HEK293 (cell line): ENCODE results near the gene SYTL2.
A peak's percentile ranks its signal among the peaks of the same experiment; 100 is the strongest.
"Not testable (repeated sequence)": the region's sequence is repeated elsewhere in the genome, so short reads cannot be mapped to it uniquely, and the experiment has no call there.

Source experiments
- CTCF ChIA-PET: fragments of 350-600 bp; formaldehyde crosslinking; extraction: SDS; loops from one replicate; lab custom pipeline; 2021; ENCODE audit warnings: antibody characterized with exemption; lab: Yijun Ruan, JAX
- POLR2A ChIA-PET: fragments of 300-600 bp; formaldehyde crosslinking; extraction: SDS; loops from one replicate; lab custom pipeline; 2020; ENCODE audit warnings: antibody characterized with exemption, inconsistent platforms; lab: Yijun Ruan, JAX
- H3K27ac ChIP-seq: fragments of 200-500 bp; sonication (Bioruptor generic); 2 replicates; pipeline ENCODE4 v1.5.1; 2014; ENCODE audit warnings: low read depth, low read length, control low read depth, inconsistent platforms; ENCODE audit errors: extremely low read depth
- H3K36me3 ChIP-seq, 2 experiments: fragments of 200-500 bp in 1 of 2; sonication (Bioruptor generic) in 1 of 2; 1 replicate in 1 of 2; 2 replicates in 1 of 2; pipeline ENCODE4 v1.5.1; 2014 to 2017; ENCODE audit warnings: inconsistent platforms in 2 of 2, low read length in 2 of 2; ENCODE audit not compliant: control insufficient read depth in 2 of 2, insufficient read depth in 1 of 2
- H3K4me1 ChIP-seq: fragments of 200-500 bp; sonication (Bioruptor generic); 2 replicates; pipeline ENCODE4 v1.5.1; 2014; ENCODE audit warnings: mild to moderate bottlenecking, low read length, inconsistent platforms; ENCODE audit not compliant: control insufficient read depth, insufficient read depth
- H3K4me3 ChIP-seq: 2 replicates; pipeline ENCODE4 v1.5.1; 2011; ENCODE audit warnings: low read depth, mild to moderate bottlenecking, control low read depth, low read length, moderate library complexity
- H3K9me3 ChIP-seq: fragments of 200-500 bp; sonication (Bioruptor generic); 2 replicates; pipeline ENCODE4 v1.5.1; 2014; ENCODE audit warnings: low read depth, low read length, inconsistent platforms; ENCODE audit not compliant: control insufficient read depth, insufficient read depth
- GLI4 ChIP-seq: fragments of 450-650 bp; formaldehyde crosslinking; IDR thresholded peaks from 2 replicates; pipeline ENCODE4 v1.5.1; 2016; ENCODE audit warnings: missing biosample characterization, missing genetic modification characterization
- HOXD13 ChIP-seq: sonication (generic); formaldehyde crosslinking; IDR thresholded peaks from 2 replicates; pipeline ENCODE4 v1.8.0; 2022; ENCODE audit warnings: missing genetic modification reagents, borderline replicate concordance
- SP2 ChIP-seq: fragments of 450-650 bp; formaldehyde crosslinking; IDR thresholded peaks from 2 replicates; pipeline ENCODE4 v1.5.1; 2016; ENCODE audit warnings: missing biosample characterization, missing genetic modification characterization
- TCF7L2 ChIP-seq: IDR thresholded peaks from 2 replicates; pipeline ENCODE4 v1.6.1; 2011; ENCODE audit warnings: low read depth, mild to moderate bottlenecking, inconsistent platforms, low read length, moderate library complexity, borderline replicate concordance
- ZBTB48 ChIP-seq: fragments of 450-650 bp; formaldehyde crosslinking; IDR thresholded peaks from 2 replicates; pipeline ENCODE4 v1.5.1; 2016; ENCODE audit warnings: missing biosample characterization, missing genetic modification characterization
- ZFP37 ChIP-seq: fragments of 450-650 bp; formaldehyde crosslinking; IDR thresholded peaks from 2 replicates; pipeline ENCODE4 v1.5.1; 2016; ENCODE audit warnings: missing biosample characterization, missing genetic modification characterization
- ZFP41 ChIP-seq: fragments of 450-650 bp; formaldehyde crosslinking; IDR thresholded peaks from 2 replicates; pipeline ENCODE4 v1.5.1; 2016; ENCODE audit warnings: missing biosample characterization, missing genetic modification characterization, borderline replicate concordance
- ZNF112 ChIP-seq: fragments of 450-650 bp; formaldehyde crosslinking; IDR thresholded peaks from 2 replicates; pipeline ENCODE4 v1.5.0; 2017; ENCODE audit warnings: missing biosample characterization, missing genetic modification characterization
- ZNF114 ChIP-seq: fragments of 450-650 bp; formaldehyde crosslinking; IDR thresholded peaks from 2 replicates; pipeline ENCODE4 v1.5.0; 2017; ENCODE audit warnings: missing biosample characterization, missing genetic modification characterization
- ZNF157 ChIP-seq: fragments of 450-650 bp; formaldehyde crosslinking; IDR thresholded peaks from 2 replicates; pipeline ENCODE4 v1.5.1; 2016; ENCODE audit warnings: missing biosample characterization, missing genetic modification characterization
- ZNF174 ChIP-seq: fragments of 450-650 bp; formaldehyde crosslinking; IDR thresholded peaks from 2 replicates; pipeline ENCODE4 v1.5.0; 2017; ENCODE audit warnings: missing biosample characterization, mild to moderate bottlenecking, missing genetic modification characterization
- ZNF221 ChIP-seq: fragments of 450-650 bp; formaldehyde crosslinking; IDR thresholded peaks from 2 replicates; pipeline ENCODE4 v1.5.1; 2017; ENCODE audit warnings: missing biosample characterization, missing genetic modification characterization, borderline replicate concordance
- ZNF23 ChIP-seq: fragments of 450-650 bp; formaldehyde crosslinking; IDR thresholded peaks from 2 replicates; pipeline ENCODE4 v1.5.1; 2016; ENCODE audit warnings: missing biosample characterization, missing genetic modification characterization, borderline replicate concordance
- ZNF24 ChIP-seq: fragments of 450-650 bp; formaldehyde crosslinking; IDR thresholded peaks from 2 replicates; pipeline ENCODE4 v1.5.1; 2016; ENCODE audit warnings: missing biosample characterization, missing genetic modification characterization
- ZNF274 ChIP-seq, 2 experiments: fragments of 200-500 bp in 1 of 2; fragments of 450-650 bp in 1 of 2; sonication (Bioruptor generic) in 1 of 2; formaldehyde crosslinking in 1 of 2; IDR thresholded peaks; 2 replicates each; pipeline versions ENCODE4 v1.5.1 to v1.6.1; 2014 to 2016; ENCODE audit warnings: borderline replicate concordance in 1 of 2, inconsistent platforms in 1 of 2, low read length in 1 of 2, missing biosample characterization in 1 of 2, missing genetic modification characterization in 1 of 2
- ZNF280D ChIP-seq: fragments of 450-650 bp; formaldehyde crosslinking; IDR thresholded peaks from 2 replicates; pipeline ENCODE4 v1.5.1; 2016; ENCODE audit warnings: missing biosample characterization, missing genetic modification characterization
- ZNF324 ChIP-seq: fragments of 450-650 bp; formaldehyde crosslinking; IDR thresholded peaks from 2 replicates; pipeline ENCODE4 v1.5.1; 2016; ENCODE audit warnings: missing biosample characterization, missing genetic modification characterization
- ZNF433 ChIP-seq: fragments of 450-650 bp; formaldehyde crosslinking; IDR thresholded peaks from 2 replicates; pipeline ENCODE4 v1.5.1; 2016; ENCODE audit warnings: missing biosample characterization, missing genetic modification characterization, low read depth
- ZNF501 ChIP-seq: fragments of 450-650 bp; formaldehyde crosslinking; IDR thresholded peaks from 2 replicates; pipeline ENCODE4 v1.5.1; 2016; ENCODE audit warnings: missing biosample characterization, missing genetic modification characterization
- ZNF548 ChIP-seq: fragments of 450-650 bp; formaldehyde crosslinking; IDR thresholded peaks from 2 replicates; pipeline ENCODE4 v1.5.1; 2016; ENCODE audit warnings: missing biosample characterization, missing genetic modification characterization
- ZNF561 ChIP-seq: fragments of 450-650 bp; IDR thresholded peaks from 2 replicates; pipeline ENCODE4 v1.5.1; 2018; ENCODE audit warnings: missing biosample characterization, missing genetic modification characterization, borderline replicate concordance
- ZNF629 ChIP-seq: fragments of 450-650 bp; formaldehyde crosslinking; IDR thresholded peaks from 2 replicates; pipeline ENCODE4 v1.5.1; 2017; ENCODE audit warnings: missing biosample characterization, missing genetic modification characterization
- ZNF747 ChIP-seq: fragments of 450-650 bp; formaldehyde crosslinking; IDR thresholded peaks from 2 replicates; pipeline ENCODE4 v1.5.1; 2016; ENCODE audit warnings: missing biosample characterization, missing genetic modification characterization
- ZSCAN16 ChIP-seq: fragments of 450-650 bp; formaldehyde crosslinking; IDR thresholded peaks from 2 replicates; pipeline ENCODE4 v1.5.1; 2016; ENCODE audit warnings: missing biosample characterization, missing genetic modification characterization
- TF ChIP-seq, protein P1 (sequence below): fragments of 450-650 bp; formaldehyde crosslinking; IDR thresholded peaks from 2 replicates; pipeline ENCODE4 v1.5.1; 2016; ENCODE audit warnings: missing biosample characterization, missing genetic modification characterization
- TF ChIP-seq, protein P2 (sequence below): fragments of 450-650 bp; formaldehyde crosslinking; IDR thresholded peaks from 2 replicates; pipeline ENCODE4 v1.5.1; 2017; ENCODE audit warnings: missing biosample characterization, missing genetic modification characterization

The SYTL2 gene

DNA sequence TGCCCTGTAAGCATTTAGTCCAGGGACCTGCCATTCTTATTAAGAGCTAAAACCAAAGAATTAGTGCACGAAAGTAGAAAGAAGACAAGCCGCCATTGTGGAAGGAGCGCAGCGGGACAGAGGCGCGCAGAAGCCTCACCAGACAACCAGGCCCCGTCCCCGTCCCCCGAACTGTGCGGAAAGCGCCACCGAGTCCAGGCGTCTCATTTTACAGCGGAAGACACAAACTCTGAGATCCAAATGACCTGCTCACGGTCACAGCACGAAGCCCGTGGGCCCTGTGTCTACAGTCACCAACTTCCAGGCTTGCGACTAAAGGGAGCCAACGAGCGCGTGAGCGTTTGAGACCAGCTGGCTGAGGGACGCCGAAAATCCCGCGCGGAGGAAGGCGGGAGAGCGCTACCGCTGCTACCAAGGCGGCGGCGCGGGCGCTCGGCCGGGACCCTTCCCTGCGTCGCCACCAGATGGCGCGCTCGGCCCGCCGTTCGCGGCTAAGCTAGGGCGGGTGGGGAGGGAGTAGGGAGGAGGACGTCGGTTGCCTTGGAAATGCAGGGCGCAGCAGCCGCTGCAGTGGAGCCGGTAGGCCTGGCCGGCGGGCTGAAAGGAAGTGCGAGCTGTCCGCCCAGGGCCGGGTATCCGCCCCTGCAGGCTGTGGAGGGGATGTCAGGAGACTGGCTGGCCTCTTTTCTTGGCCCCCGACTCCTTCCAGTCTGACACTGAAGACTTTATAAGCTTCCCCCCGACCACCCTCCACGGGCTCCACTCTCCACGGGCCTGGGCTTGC is 43.8 kb upstream of the SYTL2 start (continued):
- TF ChIP-seq ZNF221: no peak
- TF ChIP-seq ZNF548 (tag by site-specific recombination): no peak
- TF ChIP-seq SP2 (tag by site-specific recombination): peak; percentile 30; the same call in 1 of the 2 replicates
- no peak for TF ChIP-seq ZNF747
- peak; percentile 70 for TF ChIP-seq ZNF501 (tag by site-specific recombination)
- TF ChIP-seq ZNF561 (tag by site-specific recombination): no peak
- TF ChIP-seq ZFP37: peak; percentile 34; the same call in 1 of the 2 replicates
- TF ChIP-seq ZNF433 (tag by site-specific recombination): no peak
- no peak for TF ChIP-seq ZFP41 (tag by site-specific recombination)

GRCh38 chr11:85854212-85854556 is 43.2 kb upstream of the SYTL2 start:
- H3K27ac ChIP-seq: no peak overlapping the region
- H3K9me3 ChIP-seq: no peaks in the 10 kb centered on the region
- H3K4me1 ChIP-seq: no peaks in the 10 kb centered on the region
- TF ChIP-seq ZBTB48 (tag by site-specific recombination) (no peak), GLI4 (tag by site-specific recombination) (no peak), ZNF324 (tag by site-specific recombination) (no peak), ZNF174 (tag by site-specific recombination) (no peak), HOXD13 (CRISPR knock-in tag) (no peak), ZNF23 (no peak), ZFP37 (no peak), ZNF157 (tag by site-specific recombination) (no peak), ZNF24 (tag by site-specific recombination) (no peak), ZNF274 (IDR thresholded peaks at IDR 0.05; ENCODE audit: low read length) (no peak), ZNF274 (tag by site-specific recombination; IDR thresholded peaks at IDR 0.05; ENCODE audit: borderline replicate concordance) (no peak), ZNF280D (tag by site-specific recombination) (no peak), TCF7L2 (no peak), ZNF112 (tag by site-specific recombination) (no peak), ZSCAN16 (no peak), ZNF629 (tag by site-specific recombination) (no peak), ZNF114 (tag by site-specific recombination) (no peak)
- TF ChIP-seq, protein P1, sequence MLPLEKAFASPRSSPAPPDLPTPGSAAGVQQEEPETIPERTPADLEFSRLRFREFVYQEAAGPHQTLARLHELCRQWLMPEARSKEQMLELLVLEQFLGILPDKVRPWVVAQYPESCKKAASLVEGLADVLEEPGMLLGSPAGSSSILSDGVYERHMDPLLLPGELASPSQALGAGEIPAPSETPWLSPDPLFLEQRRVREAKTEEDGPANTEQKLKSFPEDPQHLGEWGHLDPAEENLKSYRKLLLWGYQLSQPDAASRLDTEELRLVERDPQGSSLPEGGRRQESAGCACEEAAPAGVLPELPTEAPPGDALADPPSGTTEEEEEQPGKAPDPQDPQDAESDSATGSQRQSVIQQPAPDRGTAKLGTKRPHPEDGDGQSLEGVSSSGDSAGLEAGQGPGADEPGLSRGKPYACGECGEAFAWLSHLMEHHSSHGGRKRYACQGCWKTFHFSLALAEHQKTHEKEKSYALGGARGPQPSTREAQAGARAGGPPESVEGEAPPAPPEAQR (tag by site-specific recombination): no peak
- TF ChIP-seq, protein P2, sequence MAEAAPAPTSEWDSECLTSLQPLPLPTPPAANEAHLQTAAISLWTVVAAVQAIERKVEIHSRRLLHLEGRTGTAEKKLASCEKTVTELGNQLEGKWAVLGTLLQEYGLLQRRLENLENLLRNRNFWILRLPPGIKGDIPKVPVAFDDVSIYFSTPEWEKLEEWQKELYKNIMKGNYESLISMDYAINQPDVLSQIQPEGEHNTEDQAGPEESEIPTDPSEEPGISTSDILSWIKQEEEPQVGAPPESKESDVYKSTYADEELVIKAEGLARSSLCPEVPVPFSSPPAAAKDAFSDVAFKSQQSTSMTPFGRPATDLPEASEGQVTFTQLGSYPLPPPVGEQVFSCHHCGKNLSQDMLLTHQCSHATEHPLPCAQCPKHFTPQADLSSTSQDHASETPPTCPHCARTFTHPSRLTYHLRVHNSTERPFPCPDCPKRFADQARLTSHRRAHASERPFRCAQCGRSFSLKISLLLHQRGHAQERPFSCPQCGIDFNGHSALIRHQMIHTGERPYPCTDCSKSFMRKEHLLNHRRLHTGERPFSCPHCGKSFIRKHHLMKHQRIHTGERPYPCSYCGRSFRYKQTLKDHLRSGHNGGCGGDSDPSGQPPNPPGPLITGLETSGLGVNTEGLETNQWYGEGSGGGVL: no peak
- TF ChIP-seq, all 188 proteins: peak for 0
- ChIA-PET POLR2A (no interaction called here), CTCF (interaction anchor here (0.5 to 2.2 kb wide), 23 partner anchors 8 to 930 kb away, joined by 3 to 26 read pairs (median 5); partner anchors contain the start of gene CCDC89)
- H3K4me3 ChIP-seq: no peak overlapping the region
- no peaks in the 10 kb centered on the region for H3K36me3 ChIP-seq

GRCh38 chr11:85853541-85853940 is 42.6 kb upstream of the SYTL2 start:
- H3K36me3 ChIP-seq, H3K4me3 ChIP-seq, H3K9me3 ChIP-seq, POLR2A ChIA-PET, H3K27ac ChIP-seq, H3K4me1 ChIP-seq: not testable (repeated sequence)
- CTCF ChIA-PET: interaction anchor here (2.0 kb wide), 1 partner anchor 168 kb away, joined by 7 read pairs; the partner anchor contains the start of gene CCDC89

DNA sequence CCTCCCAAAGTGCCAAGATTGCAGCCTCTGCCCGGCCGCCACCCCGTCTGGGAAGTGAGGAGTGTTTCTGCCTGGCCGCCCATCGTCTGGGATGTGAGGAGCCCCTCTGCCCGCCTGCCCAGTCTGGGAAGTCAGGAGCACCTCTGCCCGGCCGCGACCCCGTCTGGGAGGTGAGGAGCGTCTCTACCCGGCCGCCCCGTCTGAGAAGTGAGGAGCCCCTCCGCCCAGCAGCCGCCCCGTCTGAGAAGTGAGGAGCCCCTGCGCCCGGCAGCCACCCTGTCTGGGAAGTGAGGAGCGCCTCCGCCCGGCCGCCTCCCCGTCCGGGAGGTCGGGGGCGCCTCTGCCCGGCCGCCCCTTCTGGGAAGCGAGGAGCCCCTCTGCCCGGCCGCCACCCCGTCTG is 41.8 kb upstream of the SYTL2 start:
- H3K36me3 ChIP-seq, H3K27ac ChIP-seq, H3K4me1 ChIP-seq, H3K4me3 ChIP-seq, POLR2A ChIA-PET, CTCF ChIA-PET, H3K9me3 ChIP-seq: not testable (repeated sequence)
